Right lobe of liver (tissue), 6 donors: Measurements from ENCODE around the gene CDK14. TPM values are rescaled to one million over a fixed set of nuclear protein-coding genes. Genes with fewer than 3 reads are reported as not detected.
A peak's percentile ranks its signal among the peaks of the same experiment; 100 is the strongest.

Experiments used
- ATAC-seq, 4 donors: fragments of 200-7000 bp; cut with Tn5 transposase; one replicate each; pipeline ENCODE4 v1.9.1; 2020; ENCODE audit warnings: mild to moderate bottlenecking in 4 of 4, moderate library complexity in 4 of 4
- DNase-seq, 3 donors: peaks; one replicate each; pipeline ENCODE4 v3.0.0-alpha.2; 2020
- H3K27ac ChIP-seq, 3 donors: fragments of 200-600 bp; one replicate each; pipeline ENCODE4 v1.8.0; 2022
- H3K27me3 ChIP-seq, 2 donors: fragments of 200-600 bp; one replicate each; pipeline ENCODE4 v1.8.0; 2022
- H3K36me3 ChIP-seq, 4 donors: fragments of 200-600 bp; sonication (generic) in 1 of 4; one replicate each; pipeline versions ENCODE4 v1.5.1 to v1.8.0; 2017 to 2022; ENCODE audit warnings: control low read depth in 1 of 4
- H3K4me1 ChIP-seq, 4 donors: fragments of 200-600 bp; sonication (generic) in 1 of 4; one replicate each; pipeline versions ENCODE4 v1.5.1 to v1.8.0; 2017 to 2022; ENCODE audit warnings: control low read depth in 1 of 4
- H3K4me3 ChIP-seq, 3 donors: fragments of 200-600 bp; one replicate each; pipeline ENCODE4 v1.8.0; 2022
- H3K9me3 ChIP-seq, 4 donors: fragments of 200-600 bp; sonication (generic) in 1 of 4; one replicate each; pipeline versions ENCODE4 v1.5.1 to v1.8.0; 2017 to 2022; ENCODE audit warnings: control low read depth in 1 of 4
- CTCF ChIP-seq, 4 donors: fragments of 200-600 bp in 3 of 4; fragments of 450-650 bp in 1 of 4; IDR thresholded peaks; one replicate each; pipeline versions ENCODE4 v1.5.1 to v1.8.0; 2016 to 2022; ENCODE audit warnings: antibody characterized with exemption in 4 of 4, mild to moderate bottlenecking in 2 of 4
- POLR2A ChIP-seq: fragments of 450-650 bp; IDR thresholded peaks from one replicate; pipeline ENCODE4 v1.6.1; 2017; ENCODE audit warnings: antibody characterized with exemption, mild to moderate bottlenecking
- WGBS: methylation state at CpG from one replicate; pipeline ENCODE4 v1.1.6; 2018; ENCODE audit warnings: low coverage, low lambda C conversion rate; ENCODE audit not compliant: insufficient coverage; ENCODE audit errors: missing lambda C conversion rate; 5-methylcytosine and 5-hydroxymethylcytosine counted together
- intact Hi-C, 2 donors: fragments of 100-400 bp; cut with DNase I; formaldehyde crosslinking; loops; one replicate each; pipeline versions ENCODE4 v1.11.2 to v1.14.1; 2022
- total RNA-seq, 6 experiments: library from RNA; depleted of rRNA in 2 of 6; stranded (reverse); fragments of >200 nt in 2 of 6; fragmentation: NEBNext Ultra II Directional in 3 of 6; extraction: Animal tissue kit (Norgen Biotek cat#: 25700) in 3 of 6; gene quantifications; one replicate each; pipeline versions ENCODE4 v1.1.0 to v1.2.4, GENCODE V29; 2016 to 2023
- donor health status: DM: no; HTN: yes; CAD: no.
- donor health status: DM: no; HTN: no; CAD: no.
- donor health status: DM: no; HTN: no; CAD: no.
- donor health status: DM: no; HTN: yes; CAD: no.
- donor health status: DM: no; HTN: yes; CAD: no.

CDK14 gene
- total RNA-seq, 6 experiments from 2014 or later: 12.6 to 28.7 (median 17.9) TPM

- DNase-seq (no peak), ATAC-seq (peak in 3 of 4 donors; percentile 14 to 74 (median 56))
- Histone ChIP-seq H3K4me1 (no peaks in the 10 kb centered on the region), H3K27ac (no peak overlapping the region), H3K36me3 (no peaks in the 10 kb centered on the region), H3K9me3 (no peaks in the 10 kb centered on the region), H3K4me3 (no peak overlapping the region), H3K27me3 (no peaks in the 10 kb centered on the region)
- intact Hi-C loops: no loop called here
- TF ChIP-seq CTCF (IDR thresholded peaks at IDR 0.05): no peak
- TF ChIP-seq POLR2A: no peak
- WGBS: 57% methylated on average over 2 of the region's 2 CpGs
Observed at GRCh38 chr7:90582164-90582563, 14.0 kb upstream of the CDK14 start.

GRCh38 chr7:90584378-90584777, 11.7 kb upstream of the CDK14 start:
- no peaks in the 10 kb centered on the region for H3K27me3 ChIP-seq
- H3K4me1 ChIP-seq: no peaks in the 10 kb centered on the region
- H3K27ac ChIP-seq: no peak overlapping the region
- 100% methylated on average over 1 of the region's 1 CpG for WGBS
- H3K36me3 ChIP-seq: no peaks in the 10 kb centered on the region
- TF ChIP-seq POLR2A (no peak), CTCF (IDR thresholded peaks at IDR 0.05) (no peak)
- no peak overlapping the region for H3K4me3 ChIP-seq
- DNase-seq (no peak), ATAC-seq (no peak)
- intact Hi-C loops: no loop called here
- no peaks in the 10 kb centered on the region for H3K9me3 ChIP-seq

GRCh38 chr7:90586091-90586490, 10.0 kb upstream of the CDK14 start:
- Histone ChIP-seq H3K27ac (no peak overlapping the region), H3K27me3 (no peaks in the 10 kb centered on the region), H3K36me3 (no peaks in the 10 kb centered on the region), H3K4me1 (no peaks in the 10 kb centered on the region), H3K9me3 (no peaks in the 10 kb centered on the region), H3K4me3 (no peak overlapping the region)
- WGBS: 75% methylated on average over 1 of the region's 1 CpG
- TF ChIP-seq CTCF (IDR thresholded peaks at IDR 0.05) (no peak), POLR2A (no peak)
- ATAC-seq (no peak), DNase-seq (no peak)
- intact Hi-C loops: no loop called here

DNA sequence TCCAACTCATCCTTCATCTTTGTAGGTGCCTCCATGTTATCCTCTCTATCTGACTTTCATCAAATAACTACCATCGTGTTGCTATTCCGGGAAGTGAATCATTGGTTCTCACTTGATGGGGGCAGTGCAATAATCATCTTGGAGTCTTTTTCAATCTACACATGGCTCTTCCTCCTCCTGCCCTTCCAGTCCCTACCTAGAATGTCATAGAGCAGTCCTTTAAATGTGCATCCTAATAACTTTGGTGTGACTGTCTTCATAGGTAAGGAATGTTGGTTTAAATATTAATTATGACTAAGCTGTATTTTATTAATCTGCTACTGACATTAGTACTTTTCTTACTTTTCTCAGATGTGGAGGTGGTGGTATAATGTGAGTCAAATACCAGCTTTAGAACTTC, 8.4 kb upstream of the CDK14 start:
- Histone ChIP-seq H3K27ac (no peak overlapping the region), H3K9me3 (no peaks in the 10 kb centered on the region), H3K36me3 (no peaks in the 10 kb centered on the region), H3K27me3 (no peaks in the 10 kb centered on the region), H3K4me1 (no peaks in the 10 kb centered on the region), H3K4me3 (no peak overlapping the region)
- no peak for DNase-seq
- ATAC-seq: no peak
- intact Hi-C loops: no loop called here
- 86% methylated on average over 2 of the region's 2 CpGs for WGBS
- TF ChIP-seq POLR2A (no peak), CTCF (IDR thresholded peaks at IDR 0.05) (no peak)

DNA sequence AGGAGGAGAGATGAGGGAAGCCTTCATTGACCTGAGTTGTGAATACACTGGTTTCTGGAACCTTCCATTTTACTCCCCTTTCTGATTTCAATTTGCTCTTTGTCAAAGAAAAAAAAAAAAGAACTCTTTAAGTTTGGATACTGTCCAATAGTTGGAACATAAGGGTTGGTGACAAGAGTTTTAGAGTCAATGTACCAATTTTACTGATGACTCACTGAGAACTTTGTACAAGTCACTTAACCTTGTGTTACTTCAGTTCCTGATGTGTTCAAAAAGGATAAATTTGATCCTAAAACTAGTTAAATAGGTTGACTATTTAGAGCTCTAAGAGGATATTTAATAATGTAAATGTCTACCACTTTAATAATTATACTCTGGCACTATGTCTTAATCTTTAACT, 4.1 kb upstream of the CDK14 start:
- H3K9me3 ChIP-seq: no peaks in the 10 kb centered on the region
- no peak overlapping the region for H3K27ac ChIP-seq
- no peak overlapping the region for H3K4me3 ChIP-seq
- DNase-seq: no peak
- intact Hi-C loops: no loop called here
- H3K4me1 ChIP-seq: peaks cover 0 to 3% (median 0%) of the 10 kb centered on the region in 4 donors
- H3K27me3 ChIP-seq: no peaks in the 10 kb centered on the region
- TF ChIP-seq CTCF (IDR thresholded peaks at IDR 0.05) (no peak), POLR2A (no peak)
- peak in 1 of 4 donors; percentile 44 for ATAC-seq
- H3K36me3 ChIP-seq: no peaks in the 10 kb centered on the region
